A549 (cell line): Measurements from ENCODE around the gene DMAC2. TPM values are rescaled to one million over a fixed set of nuclear protein-coding genes. Genes with fewer than 3 reads are reported as not detected.
A peak's percentile ranks its signal among the peaks of the same experiment; 100 is the strongest.
"Not testable (repeated sequence)": the region's sequence is repeated elsewhere in the genome, so short reads cannot be mapped to it uniquely, and the experiment has no call there.

Experiments
- ATAC-seq, 2 experiments: fragments of 200-7000 bp in 1 of 2; fragments of >200 bp in 1 of 2; cut with Nextera tagmentation in 1 of 2; cut with Tn5 transposase in 1 of 2; 3 replicates each; pipeline versions ENCODE4 v1.8.0 to v1.9.1; 2018 to 2020; ENCODE audit warnings: mild to moderate bottlenecking in 1 of 2, moderate library complexity in 1 of 2
- CTCF ChIA-PET: fragments of 300-600 bp; sonication (Branson Sonifier 250); formaldehyde crosslinking; extraction: SDS; loops from one replicate; lab custom pipeline; 2021; ENCODE audit warnings: antibody characterized with exemption, inconsistent platforms; lab: Yijun Ruan, JAX
- POLR2A ChIA-PET: fragments of 350-600 bp; formaldehyde crosslinking; extraction: SDS; loops from one replicate; lab custom pipeline; 2021; ENCODE audit warnings: antibody characterized with exemption, inconsistent platforms; lab: Yijun Ruan, JAX
- DNase-seq, 2 experiments: peaks; one replicate each; pipeline versions ENCODE4 v3.0.0 to v3.0.0-alpha.2; 2011 to 2016; ENCODE audit warnings: low read depth in 1 of 2, low spot score in 1 of 2
- FAIRE-seq: peaks from 2 replicates; lab custom pipeline; 2011; peaks lifted over from hg19 to GRCh38; lab: Jason Lieb, UNC
- H3K27ac ChIP-seq, 2 experiments: fragments of >200 bp; sonication (Bioruptor Twin); formaldehyde crosslinking; 3 replicates each; pipeline ENCODE4 v1.5.1; 2016 to 2017
- H3K4me1 ChIP-seq: fragments of >200 bp; sonication (Bioruptor Twin); formaldehyde crosslinking; 3 replicates; pipeline ENCODE4 v1.6.1; 2016
- H3K4me2 ChIP-seq: fragments of >200 bp; sonication (Bioruptor Twin); formaldehyde crosslinking; 3 replicates; pipeline ENCODE4 v1.6.1; 2016
- H3K4me3 ChIP-seq: fragments of >200 bp; sonication (Bioruptor Twin); formaldehyde crosslinking; 3 replicates; pipeline ENCODE4 v1.5.1; 2016
- H3K9me3 ChIP-seq: fragments of >200 bp; sonication (Bioruptor Twin); formaldehyde crosslinking; 3 replicates; pipeline ENCODE4 v1.6.1; 2016
- ATOH8 ChIP-seq: fragments of 250-450 bp; sonication (Bioruptor Pico); IDR thresholded peaks from 2 replicates; pipeline ENCODE4 v1.5.0; 2020; ENCODE audit warnings: low read depth, mild to moderate bottlenecking, moderate library complexity
- BCL3 ChIP-seq: fragments of >200 bp; sonication (Bioruptor Twin); formaldehyde crosslinking; IDR thresholded peaks from 3 replicates; pipeline ENCODE4 v1.6.1; 2016
- CHD4 ChIP-seq: fragments of 200-600 bp; sonication (generic); IDR thresholded peaks from 2 replicates; pipeline ENCODE4 v1.6.1; 2016; ENCODE audit warnings: antibody characterized with exemption, mild to moderate bottlenecking, borderline replicate concordance
- EHMT2 ChIP-seq: fragments of 200-600 bp; sonication (generic); IDR thresholded peaks from 2 replicates; pipeline ENCODE4 v1.6.1; 2016; ENCODE audit warnings: antibody characterized with exemption, low read depth, mild to moderate bottlenecking, moderate library complexity
- ESRRA ChIP-seq: fragments of 150-350 bp; IDR thresholded peaks from 2 replicates; pipeline ENCODE4 v1.6.1; 2014; ENCODE audit warnings: mild to moderate bottlenecking, low read length, borderline replicate concordance
- FOSB ChIP-seq: fragments of 250-450 bp; sonication (Bioruptor Pico); IDR thresholded peaks from 2 replicates; pipeline ENCODE4 v1.5.0; 2020; ENCODE audit warnings: mild to moderate bottlenecking, moderate library complexity
- FOSL2 ChIP-seq, 2 experiments: fragments of 450-650 bp in 1 of 2; fragments of >200 bp in 1 of 2; sonication (Bioruptor Twin) in 1 of 2; formaldehyde crosslinking; IDR thresholded peaks; 2 replicates each; pipeline versions ENCODE4 v1.5.0 to v1.6.1; 2016 to 2020; ENCODE audit warnings: mild to moderate bottlenecking in 1 of 2, moderate library complexity in 1 of 2
- FOXS1 ChIP-seq: fragments of 250-450 bp; sonication (Bioruptor Pico); IDR thresholded peaks from 2 replicates; pipeline ENCODE4 v1.5.0; 2020; ENCODE audit warnings: mild to moderate bottlenecking, moderate library complexity
- HES2 ChIP-seq: fragments of >200 bp; sonication (Bioruptor Twin); formaldehyde crosslinking; IDR thresholded peaks from 2 replicates; pipeline ENCODE4 v1.6.1; 2016
- HMGXB4 ChIP-seq: fragments of 250-450 bp; sonication (Bioruptor Pico); IDR thresholded peaks from 2 replicates; pipeline ENCODE4 v1.5.0; 2021; ENCODE audit warnings: mild to moderate bottlenecking, moderate library complexity, borderline replicate concordance
- KDM5A ChIP-seq: fragments of 200-600 bp; sonication (generic); IDR thresholded peaks from 2 replicates; pipeline ENCODE4 v1.6.1; 2016; ENCODE audit warnings: antibody characterized with exemption, mild to moderate bottlenecking
- NR3C1 ChIP-seq: fragments of >200 bp; sonication (Bioruptor Twin); formaldehyde crosslinking; IDR thresholded peaks from 3 replicates; pipeline ENCODE4 v1.6.1; 2017
- PHF8 ChIP-seq: fragments of 200-600 bp; sonication (generic); IDR thresholded peaks from 2 replicates; pipeline ENCODE4 v1.6.1; 2016; ENCODE audit warnings: low read depth, mild to moderate bottlenecking, antibody characterized with exemption, moderate library complexity, borderline replicate concordance
- POLR2A ChIP-seq: IDR thresholded peaks from 2 replicates; pipeline ENCODE4 v1.6.1; 2012; ENCODE audit warnings: mild to moderate bottlenecking, low read length
- POLR2AphosphoS2 ChIP-seq: conservative IDR thresholded peaks from 2 replicates; pipeline ENCODE4 v1.6.1; 2012; ENCODE audit warnings: low read length, improper control_type of control experiment, inconsistent platforms
- RAD21 ChIP-seq, 2 experiments: fragments of >200 bp in 1 of 2; sonication (Bioruptor Twin) in 1 of 2; formaldehyde crosslinking in 1 of 2; IDR thresholded peaks in 1 of 2; conservative IDR thresholded peaks in 1 of 2; 2 replicates in 1 of 2; 3 replicates in 1 of 2; pipeline ENCODE4 v1.6.1; 2012 to 2018; ENCODE audit warnings: inconsistent platforms in 1 of 2
- REST ChIP-seq: fragments of 200-600 bp; sonication (generic); IDR thresholded peaks from 2 replicates; pipeline ENCODE4 v1.6.1; 2016; ENCODE audit warnings: antibody characterized with exemption, mild to moderate bottlenecking, moderate library complexity
- RNF2 ChIP-seq: fragments of 200-600 bp; sonication (generic); IDR thresholded peaks from 2 replicates; pipeline ENCODE4 v1.6.1; 2016; ENCODE audit warnings: low read depth, mild to moderate bottlenecking, antibody characterized with exemption, moderate library complexity, borderline replicate concordance
- SREBF2 ChIP-seq: fragments of 450-650 bp; IDR thresholded peaks from 2 replicates; pipeline ENCODE4 v1.6.1; 2014; ENCODE audit warnings: mild to moderate bottlenecking, moderate library complexity
- USF2 ChIP-seq: fragments of 450-650 bp; IDR thresholded peaks from 2 replicates; pipeline ENCODE4 v1.6.1; 2014; ENCODE audit warnings: antibody characterized with exemption
- ZNF302 ChIP-seq: fragments of 250-450 bp; sonication (Bioruptor Pico); IDR thresholded peaks from 2 replicates; pipeline ENCODE4 v1.9.0; 2021; ENCODE audit warnings: inconsistent platforms, mild to moderate bottlenecking, moderate library complexity
- WGBS: methylation state at CpG from one replicate; pipeline ENCODE4 v1.1.6; 2017; ENCODE audit errors: missing lambda C conversion rate; 5-methylcytosine and 5-hydroxymethylcytosine counted together
- polyA plus RNA-seq, 4 experiments: library from polyadenylated mRNA; depleted of rRNA in 3 of 4; stranded (reverse); fragments of >200 nt; fragmentation: RNase III in 1 of 4; extraction: RNeasy Plus Mini Kit Qiagen cat#74134 plus additional on column Dnase treatment in 1 of 4; gene quantifications; 2 replicates in 3 of 4; 3 replicates in 1 of 4; pipeline ENCODE4 v1.2.3, GENCODE V29; 2011 to 2017

The DMAC2 gene
- polyA plus RNA-seq, 2 of the 4 experiments (the other 2 are of a cell fraction) = 132 to 155 TPM

GRCh38 chr19:41476583-41476982 lies 36.9 kb upstream of the DMAC2 start:
- DNase-seq (no peak), ATAC-seq (no peak), FAIRE-seq (no peak)
- TF ChIP-seq FOSL2 (IDR thresholded peaks at IDR 0.05) (no peak), FOSL2 (CRISPR knock-in tag; IDR thresholded peaks at IDR 0.05) (no peak), BCL3 (no peak), HES2 (no peak), NR3C1 (no peak), EHMT2 (no peak), HMGXB4 (no peak), RNF2 (no peak), SREBF2 (no peak), FOXS1 (no peak), POLR2AphosphoS2 (no peak), USF2 (no peak)
- Histone ChIP-seq H3K4me2 (no peak overlapping the region), H3K27ac (no peak overlapping the region), H3K9me3 (peaks cover 9% of the 10 kb centered on the region; the same call in 1 of the 3 replicates), H3K4me3 (no peak overlapping the region), H3K4me1 (no peaks in the 10 kb centered on the region)
- CTCF ChIA-PET = interaction anchor here (1.0 to 5.0 kb wide), 7 partner anchors 10 to 120 kb away, joined by 3 to 27 read pairs (median 4); no protein-coding TSS in a partner anchor
- POLR2A ChIA-PET = no interaction called here

GRCh38 chr19:41463257-41464256 lies 23.8 kb upstream of the DMAC2 start:
- H3K4me3 ChIP-seq, H3K27ac ChIP-seq, H3K4me1 ChIP-seq, H3K4me2 ChIP-seq, H3K9me3 ChIP-seq, POLR2A ChIA-PET, DNase-seq: not testable (repeated sequence)
- ATAC-seq = peak; percentile 9 to 25; a peak in 1 of 6 replicates
- FAIRE-seq = peak; percentile 18
- WGBS = 50% methylated on average over 22 of the region's 22 CpGs
- TF ChIP-seq RAD21 (conservative IDR thresholded peaks at IDR 0.05 in 1 of 2, IDR thresholded peaks at IDR 0.05 in 1 of 2) = peak in 1 of 2 experiments; percentile 35; a peak in 1 of 5 replicates
- TF ChIP-seq, all 56 proteins: peak for 1; not testable (repeated sequence) for 55
- CTCF ChIA-PET = interaction anchor here (0.9 kb wide), 1 partner anchor 140 kb away, joined by 3 read pairs; no protein-coding TSS in a partner anchor

- Histone ChIP-seq H3K9me3 (no peaks in the 10 kb centered on the region), H3K4me3 (no peak overlapping the region), H3K4me1 (no peaks in the 10 kb centered on the region), H3K4me2 (no peak overlapping the region), H3K27ac (no peak overlapping the region)
- 49% methylated on average over 6 of the region's 6 CpGs for WGBS
- FAIRE-seq (no peak), DNase-seq (no peak), ATAC-seq (no peak)
- ChIA-PET POLR2A (no interaction called here), CTCF (no interaction called here)
- TF ChIP-seq PHF8 = no peak
- TF ChIP-seq KDM5A = no peak
- no peak for TF ChIP-seq REST
- TF ChIP-seq HES2 = no peak
- no peak for TF ChIP-seq FOSB (CRISPR knock-in tag)
- no peak for TF ChIP-seq ATOH8 (CRISPR knock-in tag)
- no peak for TF ChIP-seq EHMT2
- no peak for TF ChIP-seq SREBF2
- no peak for TF ChIP-seq ZNF302 (CRISPR knock-in tag)
- TF ChIP-seq ESRRA = no peak
- TF ChIP-seq CHD4 = no peak
- no peak for TF ChIP-seq RNF2
- no peak for TF ChIP-seq POLR2A
Measured at GRCh38 chr19:41462497-41462896, 22.8 kb upstream of the DMAC2 start.
